MM.1S (cell line): ENCODE data around the gene MPRIP.

Experiments used
- DNase-seq: peaks from one replicate; pipeline ENCODE4 v3.0.0-alpha.2; 2015
- H2AFZ ChIP-seq: fragments of 300-600 bp; sonication (generic); 2 replicates; pipeline ENCODE4 v1.6.0; 2016; ENCODE audit warnings: antibody characterized with exemption, low read length
- H3F3A ChIP-seq: fragments of 300-600 bp; sonication (generic); 2 replicates; pipeline ENCODE4 v1.6.1; 2016; ENCODE audit warnings: mild to moderate bottlenecking, antibody characterized with exemption, low read length, moderate library complexity, mixed read lengths; ENCODE audit not compliant: insufficient read depth
- H3K27ac ChIP-seq: fragments of 300-600 bp; sonication (generic); 2 replicates; pipeline ENCODE4 v1.5.1; 2016; ENCODE audit warnings: mild to moderate bottlenecking, low read length
- H3K27me3 ChIP-seq: fragments of 300-600 bp; sonication (generic); replicated peaks from 2 replicates; pipeline ENCODE4 v1.6.0; 2016; ENCODE audit warnings: low read length; ENCODE audit not compliant: insufficient read depth
- H3K36me3 ChIP-seq: fragments of 300-600 bp; sonication (generic); replicated peaks from 2 replicates; pipeline ENCODE4 v1.6.1; 2016; ENCODE audit warnings: mild to moderate bottlenecking, low read length, mixed read lengths; ENCODE audit not compliant: insufficient read depth
- H3K4me1 ChIP-seq: fragments of 300-600 bp; sonication (generic); 2 replicates; pipeline ENCODE4 v1.6.1; 2016; ENCODE audit warnings: low read length, mixed read lengths
- H3K4me2 ChIP-seq: fragments of 300-600 bp; sonication (generic); 2 replicates; pipeline ENCODE4 v1.6.0; 2016; ENCODE audit warnings: low read depth, low read length
- H3K4me3 ChIP-seq: fragments of 300-600 bp; sonication (generic); 2 replicates; pipeline ENCODE4 v1.5.1; 2016; ENCODE audit warnings: low read length, mixed read lengths
- H3K79me2 ChIP-seq: fragments of 300-600 bp; sonication (generic); 2 replicates; pipeline ENCODE4 v1.6.1; 2016; ENCODE audit warnings: mixed run types, low read length, mixed read lengths
- H3K9ac ChIP-seq: fragments of 300-600 bp; sonication (generic); 2 replicates; pipeline ENCODE4 v1.6.1; 2016; ENCODE audit warnings: low read length, mixed read lengths
- H3K9me2 ChIP-seq: fragments of 300-600 bp; sonication (generic); replicated peaks from 2 replicates; pipeline ENCODE4 v1.6.1; 2016; ENCODE audit warnings: mild to moderate bottlenecking, low read length, mixed read lengths; ENCODE audit not compliant: insufficient read depth
- H3K9me3 ChIP-seq: fragments of 300-600 bp; sonication (generic); replicated peaks from 2 replicates; pipeline ENCODE4 v1.6.1; 2016; ENCODE audit warnings: mild to moderate bottlenecking, low read length, mixed read lengths; ENCODE audit not compliant: insufficient read depth
- H4K20me1 ChIP-seq: fragments of 300-600 bp; sonication (generic); 2 replicates; pipeline ENCODE4 v1.6.1; 2016; ENCODE audit warnings: mild to moderate bottlenecking, low read length, moderate library complexity, mixed read lengths; ENCODE audit not compliant: insufficient read depth
- EZH2 ChIP-seq: fragments of 300-600 bp; sonication (generic); optimal IDR thresholded peaks from 2 replicates; pipeline ENCODE3; 2017; ENCODE audit warnings: low read depth, mild to moderate bottlenecking, antibody characterized with exemption, low read length, mixed read lengths
- EZH2phosphoT487 ChIP-seq: fragments of 300-600 bp; sonication (generic); IDR thresholded peaks from 2 replicates; pipeline ENCODE4 v1.6.1; 2018; ENCODE audit warnings: antibody characterized with exemption, low read length
- TF ChIP-seq, protein P1 (sequence below): fragments of 300-600 bp; sonication (generic); IDR thresholded peaks from 2 replicates; pipeline ENCODE4 v1.5.1; 2016; ENCODE audit warnings: antibody characterized with exemption, low read length, mixed read lengths

MPRIP gene

DNA sequence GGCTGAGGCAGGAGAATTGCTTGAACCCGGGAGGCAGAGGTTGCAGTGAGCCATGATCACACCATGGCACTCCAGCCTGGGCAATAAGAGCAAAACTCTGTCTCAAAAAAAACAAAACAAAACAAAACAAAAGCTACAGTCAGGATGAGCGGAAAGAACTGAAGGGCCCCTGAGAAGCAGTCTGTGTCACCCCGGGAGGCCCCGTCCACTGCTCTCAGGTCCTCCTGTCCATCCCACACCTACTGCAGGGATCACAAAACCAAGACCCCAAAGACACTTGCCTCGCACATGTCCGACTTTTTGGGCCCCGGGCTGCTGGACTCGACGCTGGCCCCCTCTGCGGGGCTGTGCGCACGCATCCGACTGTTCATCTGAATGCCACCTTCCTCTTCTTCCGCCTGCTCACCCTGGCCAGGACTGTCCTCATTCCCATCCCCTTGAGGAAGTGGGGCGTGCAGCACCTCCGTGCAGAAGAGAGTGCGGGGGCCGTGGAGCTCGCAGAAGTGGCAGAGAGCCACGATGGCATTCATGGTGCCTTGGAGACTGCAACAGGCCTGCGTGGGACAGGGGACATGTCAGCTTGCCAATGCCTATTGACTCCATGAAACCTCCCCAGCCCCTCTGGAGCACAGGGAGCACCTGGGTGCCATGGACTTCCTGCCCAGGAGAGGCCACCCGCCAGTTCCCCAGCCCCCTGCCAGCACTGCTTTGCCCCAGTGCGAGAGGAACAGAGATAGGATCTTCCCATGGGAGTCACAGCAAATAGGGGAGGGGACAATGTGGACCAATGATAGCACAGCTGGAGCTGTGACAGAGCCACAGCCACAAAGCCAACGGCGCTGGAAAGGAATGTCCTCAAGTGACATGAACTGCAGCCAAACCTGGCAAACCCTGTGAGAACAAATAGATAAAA, 185.6 kb downstream of the MPRIP start:
- Histone ChIP-seq H3K9ac (no peak overlapping the region), H3K4me1 (no peaks in the 10 kb centered on the region), H3F3A (no peaks in the 10 kb centered on the region), H4K20me1 (no peaks in the 10 kb centered on the region), H3K36me3 (peaks cover 3% of the 10 kb centered on the region), H3K27ac (no peak overlapping the region), H3K79me2 (peaks cover 34% of the 10 kb centered on the region), H3K4me3 (no peak overlapping the region), H3K9me2 (no peaks in the 10 kb centered on the region), H2AFZ (no peak overlapping the region), H3K27me3 (no peaks in the 10 kb centered on the region), H3K9me3 (no peaks in the 10 kb centered on the region), H3K4me2 (no peak overlapping the region)
- DNase-seq: no peak
- TF ChIP-seq EZH2 (no peak), EZH2phosphoT487 (no peak)
- TF ChIP-seq, protein P1, sequence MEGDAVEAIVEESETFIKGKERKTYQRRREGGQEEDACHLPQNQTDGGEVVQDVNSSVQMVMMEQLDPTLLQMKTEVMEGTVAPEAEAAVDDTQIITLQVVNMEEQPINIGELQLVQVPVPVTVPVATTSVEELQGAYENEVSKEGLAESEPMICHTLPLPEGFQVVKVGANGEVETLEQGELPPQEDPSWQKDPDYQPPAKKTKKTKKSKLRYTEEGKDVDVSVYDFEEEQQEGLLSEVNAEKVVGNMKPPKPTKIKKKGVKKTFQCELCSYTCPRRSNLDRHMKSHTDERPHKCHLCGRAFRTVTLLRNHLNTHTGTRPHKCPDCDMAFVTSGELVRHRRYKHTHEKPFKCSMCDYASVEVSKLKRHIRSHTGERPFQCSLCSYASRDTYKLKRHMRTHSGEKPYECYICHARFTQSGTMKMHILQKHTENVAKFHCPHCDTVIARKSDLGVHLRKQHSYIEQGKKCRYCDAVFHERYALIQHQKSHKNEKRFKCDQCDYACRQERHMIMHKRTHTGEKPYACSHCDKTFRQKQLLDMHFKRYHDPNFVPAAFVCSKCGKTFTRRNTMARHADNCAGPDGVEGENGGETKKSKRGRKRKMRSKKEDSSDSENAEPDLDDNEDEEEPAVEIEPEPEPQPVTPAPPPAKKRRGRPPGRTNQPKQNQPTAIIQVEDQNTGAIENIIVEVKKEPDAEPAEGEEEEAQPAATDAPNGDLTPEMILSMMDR: no peak

DNA sequence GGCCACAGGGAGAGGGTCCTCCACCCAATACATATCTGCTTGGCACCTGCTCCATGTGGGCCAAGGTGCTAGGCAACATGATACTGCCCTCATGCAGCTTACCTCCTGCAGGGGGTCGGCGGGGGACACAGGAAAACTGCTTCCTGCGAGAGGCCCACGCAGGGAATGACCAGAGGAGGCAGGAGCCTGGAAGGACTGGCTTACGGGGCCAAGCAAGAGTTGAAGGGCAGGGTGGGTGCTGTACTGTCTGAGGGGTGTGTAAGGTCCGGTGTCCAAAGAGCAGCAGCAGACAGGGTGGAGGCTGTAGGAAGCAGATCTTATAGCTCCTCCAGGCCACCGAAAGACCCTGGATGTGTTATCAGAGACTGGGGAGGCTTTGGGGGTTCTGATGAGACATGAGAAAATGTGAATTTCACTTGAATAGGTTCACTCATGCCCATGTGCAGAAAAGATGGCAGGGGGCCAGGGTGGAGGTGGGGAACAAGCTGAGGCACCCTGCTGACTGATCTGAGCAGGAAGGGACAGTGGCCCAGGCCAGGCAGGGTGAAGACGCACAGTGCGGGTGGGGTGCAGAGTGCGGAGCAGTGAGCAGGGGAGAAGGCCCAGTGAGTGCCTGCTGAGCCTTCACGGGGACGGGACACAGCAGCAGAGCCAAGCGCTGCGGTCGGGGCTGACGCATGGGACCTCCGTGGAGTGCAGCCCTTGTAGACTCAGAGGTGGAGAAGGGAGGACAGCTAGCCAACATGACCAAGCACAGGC, 186.4 kb downstream of the MPRIP start:
- Histone ChIP-seq H3F3A (no peaks in the 10 kb centered on the region), H4K20me1 (no peaks in the 10 kb centered on the region), H3K27me3 (no peaks in the 10 kb centered on the region), H3K9ac (no peak overlapping the region), H3K9me3 (no peaks in the 10 kb centered on the region), H3K4me3 (no peak overlapping the region), H2AFZ (no peak overlapping the region), H3K9me2 (no peaks in the 10 kb centered on the region), H3K79me2 (peaks cover 39% of the 10 kb centered on the region), H3K4me1 (no peaks in the 10 kb centered on the region), H3K4me2 (no peak overlapping the region), H3K27ac (no peak overlapping the region), H3K36me3 (peaks cover 3% of the 10 kb centered on the region)
- TF ChIP-seq, protein P1: no peak
- TF ChIP-seq EZH2: no peak
- TF ChIP-seq EZH2phosphoT487: no peak
- DNase-seq: no peak

- Histone ChIP-seq H3K27ac (no peak overlapping the region), H4K20me1 (no peaks in the 10 kb centered on the region), H3K36me3 (peaks cover 3% of the 10 kb centered on the region), H3K9me2 (no peaks in the 10 kb centered on the region), H3K4me3 (no peak overlapping the region), H3K9me3 (no peaks in the 10 kb centered on the region), H2AFZ (no peak overlapping the region), H3F3A (no peaks in the 10 kb centered on the region), H3K4me1 (no peaks in the 10 kb centered on the region), H3K9ac (no peak overlapping the region), H3K4me2 (no peak overlapping the region), H3K79me2 (peaks cover 48% of the 10 kb centered on the region), H3K27me3 (no peaks in the 10 kb centered on the region)
- no peak for TF ChIP-seq EZH2
- no peak for TF ChIP-seq EZH2phosphoT487
- TF ChIP-seq, protein P1: no peak
- no peak for DNase-seq
These were observed 187.4 kb downstream of the MPRIP start for GRCh38 chr17:17229416-17230384.
